ENCODE measurements around the gene TNPO2.

Gene TNPO2

DNA sequence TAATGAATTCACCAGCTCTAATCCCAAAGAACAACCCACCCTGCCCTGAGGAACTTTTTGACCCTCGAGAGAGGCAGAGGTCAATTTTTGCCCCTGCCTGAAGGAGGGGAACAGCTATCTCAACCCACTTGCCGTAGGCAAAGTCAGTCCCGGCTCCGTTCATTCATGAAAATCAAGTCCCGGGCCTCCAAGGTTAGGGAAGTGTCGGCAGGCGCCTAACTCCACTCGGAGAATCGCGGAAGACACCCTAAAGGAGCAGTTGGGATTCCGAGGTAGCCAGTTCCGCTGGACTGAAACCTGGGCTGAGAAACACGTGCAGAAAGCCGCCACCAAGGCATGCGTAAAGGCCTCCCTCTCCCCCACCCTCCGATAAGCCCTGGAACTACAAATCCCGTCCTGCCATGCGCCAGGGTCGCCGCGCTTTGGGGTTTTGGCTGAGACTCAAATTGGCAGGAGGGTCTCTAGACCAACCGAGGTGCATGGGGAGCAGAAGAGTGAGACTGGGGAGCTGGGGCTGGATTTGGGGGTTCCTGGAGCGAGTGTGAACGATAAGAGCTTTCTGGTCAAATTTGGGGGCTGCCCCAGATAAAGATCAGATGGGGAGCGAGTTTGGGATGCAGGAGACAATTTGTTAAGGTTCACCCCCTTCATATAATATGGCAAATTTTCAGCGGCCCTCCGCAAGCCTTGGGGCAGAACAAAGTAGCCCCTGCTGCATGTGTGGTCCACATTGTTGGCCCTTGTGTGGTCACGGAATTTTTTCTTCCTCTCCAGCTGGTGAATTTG, at the start of gene TNPO2:
TNPO2 (minus strand) TSS at position 292 of the 786 bp plus-strand sequence. CDS start 2,955 bp downstream, outside the sequence.
- DNase-seq (ENCODE audit: low read depth in 3 of 3), result peak; percentile 38 to 63 (median 62)

DNA sequence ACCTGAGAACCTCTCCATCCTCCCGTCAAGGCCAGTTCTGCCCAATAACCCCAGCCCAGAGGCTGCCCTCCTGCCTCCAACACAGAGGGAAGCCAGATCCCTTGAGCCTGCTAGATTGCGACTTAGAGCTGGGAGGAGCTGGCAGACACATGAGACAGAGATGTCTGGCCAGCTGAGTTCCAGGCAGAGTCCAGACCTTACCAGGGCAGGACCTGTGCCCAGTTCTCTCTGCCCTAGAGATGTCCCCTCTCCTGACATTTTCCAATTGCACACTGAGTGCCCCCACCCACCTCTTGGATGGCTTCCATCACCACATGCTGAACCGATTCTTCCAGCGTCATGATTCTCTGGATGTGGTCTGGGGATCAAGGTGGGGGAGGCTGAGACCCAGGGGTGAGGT, 48.6 kb upstream of the TNPO2 start:
- no peak for DNase-seq (ENCODE audit: low read depth in 3 of 3)

DNA sequence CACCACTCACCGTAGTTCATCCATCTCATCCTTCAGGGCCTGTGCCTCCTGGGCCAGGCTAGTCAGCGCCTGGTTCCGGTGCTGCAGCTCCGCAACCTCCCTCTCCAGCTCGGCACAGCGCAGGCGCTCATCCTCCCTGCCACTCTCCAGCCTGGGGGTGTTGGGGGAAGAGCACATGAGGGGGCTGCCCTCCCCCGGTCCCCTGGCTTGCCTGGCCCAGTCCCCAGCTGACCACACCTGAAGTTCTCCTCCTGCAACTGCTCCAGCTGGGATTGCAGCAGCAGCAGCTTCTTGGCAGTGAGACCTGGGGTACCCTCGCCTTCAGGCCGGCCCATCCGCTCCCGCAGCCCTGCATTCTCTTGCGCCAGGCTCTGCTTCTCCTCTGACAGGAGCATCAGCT, 47.2 kb upstream of the TNPO2 start:
- DNase-seq (ENCODE audit: low read depth in 3 of 3), result no peak

DNA sequence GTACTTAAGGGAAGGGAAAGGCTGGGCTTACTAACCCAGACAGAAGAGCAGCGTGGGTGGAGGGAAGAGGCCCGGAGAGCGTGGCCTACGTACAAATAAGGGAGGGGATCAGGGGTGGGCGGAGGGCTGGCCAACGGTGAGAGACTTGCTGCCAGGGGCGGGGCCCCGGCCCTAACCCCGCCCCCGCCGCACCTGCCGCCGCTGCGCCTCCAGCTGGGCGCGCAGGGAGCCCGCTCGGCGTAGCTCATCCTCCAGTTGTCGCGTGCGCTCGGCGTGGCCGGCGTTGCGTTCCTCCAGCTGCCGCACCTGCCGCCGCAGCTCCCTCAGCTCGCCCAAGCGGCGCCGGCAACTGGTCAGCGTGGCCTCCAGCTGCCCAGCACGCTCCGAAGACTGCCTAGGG, 46.0 kb upstream of the TNPO2 start:
- DNase-seq (ENCODE audit: low read depth in 3 of 3), result peak in 1 of 3 experiments; percentile 54

DNA sequence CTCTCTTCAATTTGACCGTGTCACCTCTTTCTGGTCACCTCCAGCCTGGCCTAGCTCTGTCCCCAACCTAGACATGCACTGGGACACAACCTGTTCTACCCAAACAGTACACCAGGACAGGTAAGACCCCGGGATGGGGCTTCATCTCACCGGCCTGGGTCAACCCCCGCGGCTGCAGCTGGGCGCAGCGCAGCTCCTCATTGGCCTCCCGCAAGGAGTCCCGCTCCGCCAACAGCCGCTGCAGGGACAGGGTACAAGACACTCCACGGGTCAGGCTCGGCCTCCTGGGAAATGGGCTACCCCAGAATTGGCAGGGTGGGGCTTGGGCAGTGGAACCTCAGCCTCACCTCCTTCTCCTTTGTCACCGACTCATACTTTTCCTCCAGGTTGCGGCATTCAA, 43.9 kb upstream of the TNPO2 start:
- no peak for DNase-seq (ENCODE audit: low read depth in 3 of 3)

DNA sequence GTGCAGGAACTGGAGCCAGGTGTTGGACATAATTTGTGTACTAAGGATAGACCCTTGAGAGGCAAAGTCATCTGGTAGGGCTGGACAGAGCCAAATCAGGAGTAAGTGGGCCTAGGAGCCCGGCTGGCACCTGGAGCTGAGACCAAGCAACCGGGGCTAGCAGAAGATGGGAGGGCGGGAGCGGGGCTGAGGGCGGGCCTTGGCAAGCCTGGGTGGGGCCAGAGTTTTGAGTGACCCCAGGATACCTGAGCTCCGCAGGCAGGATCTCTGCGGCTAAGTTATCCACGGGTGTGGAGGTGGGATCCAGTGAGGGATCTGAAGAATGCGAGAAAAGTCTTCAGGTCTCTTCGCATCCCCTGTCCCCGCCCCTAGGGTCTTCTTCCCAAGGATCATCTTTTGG, 43.4 kb upstream of the TNPO2 start:
- no peak for DNase-seq (ENCODE audit: low read depth in 3 of 3)

DNA sequence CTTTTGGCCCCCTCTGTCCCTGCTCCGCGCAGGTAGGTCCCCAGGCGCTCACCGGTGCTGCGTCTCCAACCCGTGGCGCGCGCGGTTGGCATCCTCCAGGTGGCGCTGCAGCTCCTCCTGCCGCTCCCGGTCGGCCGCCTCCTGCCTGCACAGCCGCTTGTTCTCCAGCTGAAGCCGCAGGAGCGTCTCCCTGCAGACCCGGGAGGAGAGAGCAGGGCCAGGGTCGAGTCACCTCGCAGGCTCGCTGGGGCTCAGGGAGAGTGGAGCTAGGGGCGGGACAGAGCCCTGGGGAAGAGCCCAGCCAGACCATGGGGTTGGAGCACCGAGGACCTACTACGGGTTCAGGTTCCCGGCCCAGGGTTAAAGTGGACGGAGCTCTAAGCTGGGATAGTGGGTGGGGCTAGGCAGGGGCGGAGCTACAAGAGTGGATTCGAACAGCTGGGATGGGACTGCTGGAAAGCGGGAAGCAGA, 42.4 kb upstream of the TNPO2 start:
- DNase-seq (ENCODE audit: low read depth in 3 of 3), result peak in 2 of 3 experiments; percentile 55 to 58

DNA sequence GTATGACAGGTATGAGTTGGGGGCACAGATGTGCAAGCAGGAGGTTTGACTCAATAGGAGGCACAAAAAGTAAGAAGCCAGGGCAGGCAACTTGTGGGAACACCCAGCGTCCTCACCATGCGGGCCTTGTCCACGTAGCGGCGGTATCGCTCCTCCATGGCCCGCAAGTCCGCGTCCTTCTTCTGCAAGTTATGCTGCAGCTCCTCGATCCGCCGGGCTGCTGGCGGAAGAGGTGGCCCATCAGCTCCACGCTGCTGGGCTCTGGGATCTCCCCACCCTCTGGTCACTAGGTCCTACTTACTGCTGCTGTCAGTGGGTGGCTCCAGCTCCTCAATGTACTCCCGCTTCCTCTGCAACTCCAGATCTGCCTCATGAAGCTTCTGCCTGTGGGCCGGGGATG, 41.0 kb upstream of the TNPO2 start:
- no peak for DNase-seq (ENCODE audit: low read depth in 3 of 3)

DNA sequence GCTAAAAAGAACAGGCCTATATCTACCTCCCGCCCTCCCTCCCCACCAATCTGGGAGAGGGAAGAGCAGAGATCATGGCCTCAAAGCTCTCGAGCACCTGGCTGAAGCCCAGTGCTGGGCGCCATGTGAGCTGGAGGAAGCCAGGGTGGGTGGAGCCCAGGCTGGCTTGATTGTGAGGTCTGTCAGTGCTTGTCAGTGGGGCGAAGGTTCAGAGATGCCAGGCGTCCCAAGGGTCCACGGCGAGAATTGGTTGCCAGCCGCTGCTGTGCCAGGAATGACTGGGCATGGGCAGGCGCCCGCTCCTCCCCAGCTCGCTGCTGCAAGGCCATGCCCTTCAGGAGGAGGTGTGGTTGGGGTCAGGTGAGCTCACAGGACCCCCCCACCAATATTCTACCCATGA, 39.4 kb upstream of the TNPO2 start:
- DNase-seq (ENCODE audit: low read depth in 3 of 3), result no peak

DNA sequence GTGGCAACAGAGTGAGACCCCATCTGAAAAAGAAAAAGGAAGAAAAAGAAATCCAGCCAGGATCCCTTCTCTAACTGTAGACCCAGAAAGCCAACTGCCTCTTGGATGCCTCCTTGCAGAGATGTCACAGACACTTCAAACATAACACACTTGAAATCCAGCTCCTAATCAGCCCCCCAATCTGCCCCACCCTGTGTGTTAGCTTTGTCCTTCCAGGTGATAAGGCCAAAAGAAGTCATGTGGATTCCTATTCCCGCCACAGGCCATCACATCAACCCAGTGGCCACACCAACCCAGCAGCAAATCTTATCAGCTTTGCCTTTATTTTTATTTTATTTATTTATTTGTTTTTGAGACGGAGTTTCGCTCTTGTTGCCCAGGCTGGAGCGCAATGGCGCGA, 36.0 kb upstream of the TNPO2 start:
- DNase-seq (ENCODE audit: low read depth in 3 of 3), result no peak

DNA sequence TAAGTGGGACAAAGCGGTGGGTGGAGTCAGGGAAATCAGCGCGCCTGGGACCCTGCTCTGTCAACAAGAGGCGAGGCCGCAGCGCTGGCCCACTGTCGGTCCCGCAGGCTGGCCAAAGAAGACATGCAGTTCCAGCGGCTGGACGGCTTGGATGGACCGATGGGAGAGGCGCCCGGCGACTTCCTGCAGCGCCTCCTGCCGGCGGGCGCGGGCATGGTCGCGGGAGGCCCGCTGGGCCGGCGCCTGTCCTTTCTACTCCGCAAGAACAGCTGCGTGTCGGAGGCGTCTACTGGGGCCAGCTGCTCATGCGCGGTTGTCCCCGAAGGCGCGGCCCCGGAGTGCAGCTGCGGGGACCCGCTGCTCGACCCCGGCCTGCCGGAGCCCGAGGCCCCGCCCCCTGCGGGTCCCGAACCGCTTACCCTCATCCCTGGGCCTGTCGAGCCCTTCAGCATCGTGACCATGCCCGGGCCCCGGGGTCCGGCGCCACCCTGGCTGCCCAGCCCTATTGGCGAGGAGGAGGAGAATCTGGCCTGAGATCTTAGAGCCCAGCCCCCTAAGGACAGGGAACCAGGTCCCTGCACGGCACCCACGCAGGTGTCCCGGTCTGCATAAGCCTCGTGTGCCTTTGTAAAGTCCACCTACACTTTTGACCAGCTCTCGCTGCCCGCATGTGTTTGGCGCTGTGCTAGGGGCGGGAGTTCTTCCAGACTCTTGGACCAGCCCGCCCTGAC, 34.0 kb upstream of the TNPO2 start:
- peak in 2 of 3 experiments; percentile 31 to 37 for DNase-seq (ENCODE audit: low read depth in 3 of 3)

DNA sequence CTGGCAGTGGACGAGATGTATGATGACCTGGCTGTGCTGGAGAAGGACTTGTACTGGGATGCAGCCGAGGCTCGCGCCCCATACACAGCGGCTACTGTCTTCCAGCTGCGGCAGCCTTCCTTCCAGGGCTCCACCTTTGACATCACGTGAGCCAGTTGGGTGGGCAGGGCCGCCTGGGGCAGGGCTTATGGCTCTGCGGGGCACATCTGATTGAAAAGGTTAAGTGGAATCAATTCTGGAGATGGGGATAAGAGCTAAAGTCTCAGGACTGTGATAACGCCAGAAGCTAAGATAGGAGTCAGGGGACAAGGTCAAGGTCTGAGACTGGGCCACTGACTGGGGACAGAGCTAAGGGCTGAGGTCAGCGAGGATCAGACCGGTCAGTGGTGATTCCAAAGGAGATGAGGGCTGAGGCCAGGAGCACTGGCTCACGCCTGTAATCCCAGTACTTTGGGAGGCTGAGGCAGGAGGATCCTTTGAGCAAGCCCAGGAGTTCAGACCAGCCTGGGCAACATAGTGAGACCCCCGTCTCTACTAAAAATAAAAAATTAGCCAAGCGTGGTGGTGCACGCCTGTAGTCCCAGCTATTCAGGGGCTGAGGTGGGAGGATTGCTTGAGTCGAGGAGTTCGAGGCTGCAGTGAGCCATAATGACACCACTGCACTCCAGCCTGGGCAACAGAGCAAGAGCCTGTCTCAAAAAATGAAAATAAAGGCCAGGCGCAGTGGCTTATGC, 32.6 kb upstream of the TNPO2 start:
- DNase-seq (ENCODE audit: low read depth in 3 of 3), result no peak

DNA sequence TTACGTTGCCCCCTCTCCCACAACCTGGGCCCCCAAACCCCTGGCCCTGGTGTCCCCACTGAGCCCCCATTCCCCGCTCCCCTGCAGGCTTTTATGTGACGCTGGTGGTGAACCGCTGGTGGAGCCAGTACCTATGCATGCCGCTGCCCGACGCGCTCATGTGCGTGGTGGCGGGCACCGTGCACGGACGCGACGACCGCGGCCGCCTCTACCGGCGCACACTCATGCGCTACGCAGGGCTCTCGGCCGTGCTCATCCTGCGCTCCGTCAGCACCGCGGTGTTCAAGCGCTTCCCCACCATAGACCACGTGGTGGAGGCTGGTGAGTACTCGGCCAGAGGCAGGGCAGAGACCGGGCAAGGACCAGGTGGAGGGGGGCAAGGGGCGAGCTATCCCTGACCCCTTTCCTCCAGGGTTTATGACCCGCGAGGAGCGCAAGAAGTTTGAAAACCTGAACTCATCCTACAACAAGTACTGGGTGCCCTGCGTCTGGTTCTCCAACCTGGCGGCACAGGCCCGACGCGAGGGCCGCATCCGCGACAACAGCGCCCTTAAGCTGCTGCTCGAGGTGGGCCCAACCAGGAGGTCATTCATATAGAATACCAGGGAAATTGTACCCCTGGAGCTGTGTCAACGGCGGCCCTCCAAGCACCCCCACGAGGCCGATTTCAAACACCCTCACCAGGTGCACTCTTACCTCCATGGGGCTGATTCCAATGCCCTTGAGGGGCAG, 30.9 kb upstream of the TNPO2 start:
- DNase-seq (ENCODE audit: low read depth in 3 of 3), result no peak

DNA sequence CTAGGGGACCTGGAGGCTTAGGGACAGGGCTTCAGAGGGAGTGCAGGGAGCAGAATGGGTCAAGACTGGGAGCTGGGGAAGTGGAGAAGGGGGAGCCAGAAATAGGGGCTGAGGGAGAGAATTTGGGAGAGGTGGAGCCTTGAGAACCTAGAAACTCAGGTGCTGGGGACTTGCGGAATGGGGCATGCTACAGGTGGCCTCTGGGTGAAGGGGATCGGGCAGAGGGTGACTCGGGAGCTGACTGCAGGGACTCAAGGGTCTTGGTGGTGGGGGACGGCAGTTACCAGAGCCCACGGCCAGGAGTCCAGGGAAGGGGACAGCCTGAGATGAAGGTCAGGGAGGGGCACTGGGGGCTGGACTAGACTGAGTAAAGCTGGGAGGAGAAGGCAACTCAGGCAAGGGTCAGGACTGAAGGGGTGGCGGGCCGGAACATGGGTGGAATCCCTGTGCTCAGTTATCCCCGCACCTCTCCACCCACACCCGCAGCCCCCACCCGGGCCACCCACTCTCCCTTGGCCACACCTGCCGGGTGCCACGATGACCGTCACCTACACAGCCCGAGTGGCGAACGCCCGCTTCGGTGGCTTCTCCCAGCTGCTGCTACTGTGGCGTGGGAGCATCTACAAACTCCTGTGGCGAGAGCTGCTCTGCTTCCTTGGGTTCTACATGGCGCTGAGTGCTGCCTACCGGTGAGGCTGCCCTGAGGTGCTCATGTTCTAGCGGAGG, 28.5 kb upstream of the TNPO2 start:
- DNase-seq (ENCODE audit: low read depth in 3 of 3), result no peak

DNA sequence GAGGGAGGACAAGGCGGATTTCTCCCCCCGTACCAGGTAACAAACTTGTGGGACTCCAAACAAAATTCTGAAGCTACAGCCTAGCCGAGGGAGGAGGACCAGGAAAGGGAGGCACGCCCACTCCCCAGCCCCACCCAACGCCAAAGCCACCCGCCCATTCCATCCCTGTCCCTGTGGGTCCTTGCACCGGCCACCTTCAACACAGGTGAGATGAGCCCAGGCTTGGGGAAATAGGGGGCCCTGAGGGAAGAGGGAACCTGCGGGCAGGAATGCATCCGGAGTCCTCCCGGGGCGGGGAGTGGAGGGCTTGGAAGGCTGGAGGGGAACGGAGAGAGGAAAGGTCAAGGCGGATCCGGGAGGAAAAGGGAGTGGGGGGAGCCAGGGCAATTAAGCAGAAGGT, 27.9 kb upstream of the TNPO2 start, which contains the start of gene BEST2:
BEST2 (plus strand) TSS at position 157 of the 400 bp plus-strand sequence. CDS start 802 bp downstream, outside the sequence.
- no peak for DNase-seq (ENCODE audit: low read depth in 3 of 3)

DNA sequence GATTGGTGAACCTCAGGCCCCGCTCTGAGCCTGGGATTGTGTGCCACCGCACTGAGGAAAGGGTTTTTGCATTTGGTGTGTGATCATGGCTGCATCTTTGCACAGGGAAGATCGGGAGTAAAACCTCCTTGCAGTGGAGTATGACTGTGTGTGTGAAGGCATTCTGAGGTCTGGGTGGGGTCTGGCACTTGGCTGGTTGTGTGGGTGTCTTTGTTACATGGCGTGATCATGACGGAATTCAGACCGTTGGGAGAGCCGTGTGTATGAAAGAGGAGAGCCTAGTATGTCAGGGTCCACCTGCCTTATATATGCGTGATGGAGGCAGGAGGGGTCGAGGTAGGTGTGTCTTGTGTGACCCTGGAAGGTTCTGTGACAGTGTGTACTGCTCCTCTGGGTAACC, 27.1 kb upstream of the TNPO2 start:
- DNase-seq (ENCODE audit: low read depth in 3 of 3), result no peak

DNA sequence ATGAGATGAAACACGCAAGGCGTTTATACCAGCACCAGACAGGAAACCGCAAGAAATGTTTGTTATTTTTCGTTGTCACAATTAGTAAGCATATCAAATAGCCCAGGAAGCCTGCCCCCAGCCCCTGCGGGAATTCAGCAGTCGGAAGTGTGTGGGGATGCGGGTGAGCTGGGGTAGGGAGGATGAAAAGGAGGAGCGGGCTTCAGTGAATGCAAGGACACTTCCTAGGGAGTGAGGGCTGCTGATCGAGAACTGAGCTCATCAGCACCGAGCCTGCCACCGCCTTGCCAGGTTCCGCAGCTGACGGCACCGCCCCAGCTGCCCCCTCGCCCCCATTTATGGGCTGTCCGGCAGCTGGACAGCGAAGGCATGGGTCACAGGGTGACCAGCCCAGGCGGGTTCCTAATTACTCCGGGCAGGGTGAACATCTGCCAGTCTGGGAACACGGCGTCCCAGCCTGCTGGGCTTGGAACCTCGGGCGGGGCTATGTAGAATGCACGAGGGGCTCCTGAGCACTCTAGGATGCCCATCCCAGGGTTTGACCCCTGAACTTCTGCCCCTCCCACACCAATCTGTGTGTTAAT, 26.3 kb upstream of the TNPO2 start:
- no peak for DNase-seq (ENCODE audit: low read depth in 3 of 3)

DNA sequence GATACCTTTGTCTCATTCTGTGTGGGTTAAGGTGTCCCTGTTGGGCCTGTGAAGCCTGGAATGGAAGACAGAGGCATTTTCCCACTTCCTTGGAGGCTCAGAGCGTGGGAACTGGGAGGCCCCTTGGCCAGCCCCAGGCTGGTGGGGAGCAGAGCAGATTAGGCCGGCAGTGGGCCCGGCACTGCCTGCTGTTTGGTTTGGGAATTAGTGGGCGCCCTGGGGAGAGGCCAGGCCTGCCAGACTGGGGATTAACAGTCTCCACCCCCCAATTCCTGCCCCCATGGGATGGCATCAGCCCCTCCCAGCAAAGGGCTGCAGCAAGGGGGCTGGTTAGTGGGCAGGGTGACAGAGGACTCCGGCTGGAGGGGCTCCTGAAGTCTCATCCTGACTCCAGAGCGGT, 24.8 kb upstream of the TNPO2 start:
- no peak for DNase-seq (ENCODE audit: low read depth in 3 of 3)

DNA sequence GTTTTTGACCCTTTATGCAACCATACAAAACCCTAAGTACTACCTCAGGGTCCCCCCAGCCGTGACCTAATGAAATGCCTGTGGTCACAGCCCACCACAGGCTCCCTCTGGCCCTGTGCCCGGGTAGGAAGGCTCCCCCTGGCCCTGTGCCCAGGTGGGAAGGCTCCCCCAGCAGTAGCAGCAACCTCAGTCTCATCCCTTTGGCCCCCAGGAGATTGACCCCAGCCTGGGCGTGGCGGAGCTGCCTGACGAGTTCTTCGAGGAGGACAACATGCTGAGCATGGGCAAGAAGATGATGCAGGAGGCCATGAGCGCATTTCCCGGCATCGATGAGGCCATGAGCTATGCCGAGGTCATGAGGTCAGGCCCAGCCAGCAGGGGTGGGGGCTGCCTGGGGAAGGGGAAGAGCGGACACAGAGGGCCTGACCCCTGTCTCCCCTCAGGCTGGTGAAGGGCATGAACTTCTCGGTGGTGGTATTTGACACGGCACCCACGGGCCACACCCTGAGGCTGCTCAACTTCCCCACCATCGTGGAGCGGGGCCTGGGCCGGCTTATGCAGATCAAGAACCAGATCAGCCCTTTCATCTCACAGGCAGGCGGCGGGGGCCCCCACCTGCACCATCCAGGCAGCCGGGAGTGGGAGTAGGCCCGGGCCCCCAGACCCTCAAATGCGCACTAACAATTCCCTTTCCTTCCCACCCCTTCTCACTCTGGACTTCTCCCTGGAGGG, 21.6 kb upstream of the TNPO2 start:
- no peak for DNase-seq (ENCODE audit: low read depth in 3 of 3)

DNA sequence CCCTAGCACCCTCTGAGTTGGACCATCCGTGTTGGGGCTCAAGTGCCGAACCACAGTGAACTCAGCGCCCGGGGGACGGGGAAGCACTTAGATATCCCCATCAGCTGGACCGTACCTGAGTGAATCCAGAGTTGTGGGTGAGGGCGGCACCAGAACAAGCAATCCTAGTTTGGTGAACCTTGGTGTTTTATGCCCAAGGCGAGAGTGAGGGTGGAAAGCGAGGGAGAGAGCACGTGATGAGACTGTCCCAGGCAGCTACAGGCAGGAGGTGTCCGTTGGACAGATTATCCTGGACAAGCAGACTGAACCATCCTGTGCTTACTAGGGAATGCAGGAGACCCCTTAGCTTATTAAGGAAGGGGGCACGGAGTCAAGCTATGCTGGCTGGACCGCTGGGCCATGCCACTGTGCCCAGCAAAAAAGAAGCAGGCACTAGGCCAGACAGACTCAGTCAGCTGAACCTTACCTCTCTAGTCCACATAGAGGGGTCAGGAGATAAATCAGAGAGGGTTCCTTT, 14.2 kb upstream of the TNPO2 start:
- DNase-seq (ENCODE audit: low read depth in 3 of 3), result no peak
